Measurements from ENCODE around the gene APMAP. TPM values are rescaled to one million over a fixed set of nuclear protein-coding genes. Genes with fewer than 3 reads are reported as not detected.

Gene APMAP
- total and polyA plus RNA-seq, 10 of the 15 experiments (the other 5 are each of a cell fraction or from before 2014, with no cell fraction given) = 12.1 to 60.2 (median 32.7) TPM

DNA sequence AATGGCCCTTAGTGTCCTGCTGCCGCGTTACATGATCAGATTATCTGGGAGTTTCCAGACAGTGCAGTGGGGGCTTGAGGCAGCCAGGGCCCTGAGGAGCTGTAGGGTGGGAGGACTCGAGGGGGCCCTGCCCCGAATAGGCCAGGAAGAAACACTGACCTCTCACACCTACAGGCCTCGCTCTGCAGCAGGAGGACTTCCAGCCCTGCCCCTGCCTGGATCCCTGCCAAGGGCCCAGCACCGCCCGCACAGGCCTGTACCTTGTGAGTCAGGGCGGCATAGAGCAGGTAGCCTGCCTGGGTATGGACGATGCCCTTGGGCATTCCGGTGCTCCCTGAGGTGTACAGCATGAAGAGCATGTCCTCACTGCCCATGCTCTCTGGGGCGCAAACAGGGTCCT lies 30.1 kb upstream of the APMAP start:
- SMC1A ChIA-PET (ENCODE audit: uncharacterized antibody, unreplicated experiment) = interaction anchor here (1.1 kb wide), 1 partner anchor 41 kb away, joined by 3 read pairs; no protein-coding TSS in a partner anchor
- FAIRE-seq = no peak

More for the DNA sequence above, 30.1 kb upstream of the APMAP start:
- H3K4me2 ChIP-seq (ENCODE audit: control insufficient read depth, insufficient read depth) = no peak overlapping the region
- in situ Hi-C loops (cut with MboI) (loop anchor here (5.0 kb wide), 1 partner anchor 50 kb away; no protein-coding TSS in a partner anchor), intact Hi-C loops (cut with micrococcal nuclease; ENCODE audit: unreplicated experiment) (no loop called here)
- no peaks in the 10 kb centered on the region for H4K20me1 ChIP-seq (ENCODE audit: control insufficient read depth, insufficient read depth)
- DNase-seq (ENCODE audit: low read depth, low spot score) (no peak), ATAC-seq (no peak)
- no peak overlapping the region for H3K27ac ChIP-seq (ENCODE audit: control insufficient read depth, insufficient read depth)
- ChIA-PET RAD21 (ENCODE audit: unreplicated experiment) (no interaction called here), CTCF (no interaction called here), POLR2A (no interaction called here)
- no peak overlapping the region for H3K4me3 ChIP-seq
- H3K4me1 ChIP-seq (ENCODE audit: control insufficient read depth, insufficient read depth, low read length) = no peaks in the 10 kb centered on the region
- no TSS peak for BruUV-seq (replicated peaks)
- no peak overlapping the region for H2AFZ ChIP-seq (ENCODE audit: control insufficient read depth, low read depth, low read length)
- H3K27me3 ChIP-seq (replicated peaks in 1 of 2; ENCODE audit: control insufficient read depth in 2 of 2, insufficient read depth in 2 of 2, low read length in 1 of 2) = no peaks in the 10 kb centered on the region
- H3K36me3 ChIP-seq (ENCODE audit: control insufficient read depth in 2 of 2, insufficient read depth in 2 of 2, low read length in 1 of 2) = peaks cover 1 to 8% of the 10 kb centered on the region in 2 experiments; a peak in 3 of 4 replicates
- 94% methylated on average over 11 of the region's 11 CpGs for WGBS (ENCODE audit: insufficient coverage, insufficient replicate concordance, low lambda C conversion rate, missing lambda C conversion rate)
- no peak for TF ChIP-seq CBX5 (IDR thresholded peaks at IDR 0.05; ENCODE audit: low read depth)
- TF ChIP-seq JUND (IDR thresholded peaks at IDR 0.05; ENCODE audit: low read depth, low read length) = no peak
- no peak for TF ChIP-seq NKRF (conservative IDR thresholded peaks at IDR 0.05)
- TF ChIP-seq E2F4 (IDR thresholded peaks at IDR 0.05; ENCODE audit: low read depth, low read length) = no peak
- no peak for TF ChIP-seq SMAD1 (IDR thresholded peaks at IDR 0.05; ENCODE audit: low read depth, partially characterized antibody)
- no peak overlapping the region for H3K9ac ChIP-seq (ENCODE audit: control insufficient read depth, insufficient read depth, low read length)
- H3K9me3 ChIP-seq (replicated peaks; ENCODE audit: control insufficient read depth, insufficient read depth, low read length) = no peaks in the 10 kb centered on the region
- H3K79me2 ChIP-seq (ENCODE audit: control insufficient read depth, insufficient read depth, low read length) = no peaks in the 10 kb centered on the region
